Astrocyte (in vitro differentiated cells and primary cell): ENCODE measurements around the gene FUT2.

Source experiments
- CTCF ChIP-seq: IDR thresholded peaks from 2 replicates; pipeline ENCODE4 v1.5.1; 2011; ENCODE audit warnings: low read depth, mild to moderate bottlenecking, inconsistent platforms, low read length, moderate library complexity; ENCODE audit not compliant: insufficient read depth
- EZH2 ChIP-seq: IDR thresholded peaks from 2 replicates; pipeline ENCODE4 v1.6.1; 2012; ENCODE audit warnings: mild to moderate bottlenecking, low read length, inconsistent platforms; ENCODE audit not compliant: insufficient read depth

- no peak for TF ChIP-seq CTCF
- TF ChIP-seq EZH2, result no peak
These were observed 54.6 kb downstream of the FUT2 start for GRCh38 chr19:48750351-48750750.
